Duodenal mucosa (tissue), 2 donors: ENCODE data around the gene FBXL14.
"Not testable (repeated sequence)": the region's sequence is repeated elsewhere in the genome, so short reads cannot be mapped to it uniquely, and the experiment has no call there.

Experiments used
- H3K27ac ChIP-seq: one replicate; pipeline ENCODE4 v1.7.0; 2013; ENCODE audit warnings: low read depth, low read length
- H3K27me3 ChIP-seq, 2 donors: one replicate each; pipeline ENCODE4 v1.7.0; 2013; ENCODE audit warnings: low read length in 2 of 2, control low read depth in 1 of 2; ENCODE audit not compliant: insufficient read depth in 2 of 2, control insufficient read depth in 1 of 2
- H3K36me3 ChIP-seq, 2 donors: one replicate each; pipeline ENCODE4 v1.7.0; 2013; ENCODE audit warnings: low read length in 2 of 2, control low read depth in 1 of 2; ENCODE audit not compliant: insufficient read depth in 2 of 2, control insufficient read depth in 1 of 2
- H3K4me1 ChIP-seq, 2 donors: one replicate each; pipeline ENCODE4 v1.7.0; 2013; ENCODE audit warnings: low read length in 2 of 2, control low read depth in 1 of 2; ENCODE audit not compliant: insufficient read depth in 2 of 2, control insufficient read depth in 1 of 2
- H3K4me3 ChIP-seq, 2 donors: one replicate each; pipeline ENCODE4 v1.7.0; 2013; ENCODE audit warnings: low read length in 2 of 2, low read depth in 1 of 2
- H3K9ac ChIP-seq, 2 donors: one replicate each; pipeline ENCODE4 v1.7.0; 2013; ENCODE audit warnings: low read length in 2 of 2, low read depth in 1 of 2
- H3K9me3 ChIP-seq, 2 donors: one replicate each; pipeline ENCODE4 v1.7.0; 2013; ENCODE audit warnings: low read length in 2 of 2, control low read depth in 1 of 2; ENCODE audit not compliant: control insufficient read depth in 1 of 2

FBXL14 gene

GRCh38 chr12:1573960-1574864 lies 20.2 kb downstream of the FBXL14 start:
- Histone ChIP-seq H3K9me3 (no peaks in the 10 kb centered on the region), H3K4me1 (peaks cover 8 to 16% of the 10 kb centered on the region in 2 donors), H3K27ac (no peak overlapping the region), H3K4me3 (no peak overlapping the region), H3K9ac (no peak overlapping the region), H3K36me3 (no peaks in the 10 kb centered on the region), H3K27me3 (no peaks in the 10 kb centered on the region)

GRCh38 chr12:1572731-1573130 lies 21.6 kb downstream of the FBXL14 start:
- H3K27me3 ChIP-seq = no peaks in the 10 kb centered on the region
- no peak overlapping the region for H3K4me3 ChIP-seq
- peaks cover 7 to 16% of the 10 kb centered on the region in 2 donors for H3K4me1 ChIP-seq
- no peaks in the 10 kb centered on the region for H3K9me3 ChIP-seq
- no peaks in the 10 kb centered on the region for H3K36me3 ChIP-seq
- no peak overlapping the region for H3K27ac ChIP-seq
- no peak overlapping the region for H3K9ac ChIP-seq

GRCh38 chr12:1567852-1568251 lies 26.5 kb downstream of the FBXL14 start:
- H3K9ac ChIP-seq = no peak overlapping the region
- H3K27me3 ChIP-seq = no peaks in the 10 kb centered on the region
- H3K36me3 ChIP-seq = peaks cover 0 to 3% of the 10 kb centered on the region in 2 donors
- H3K9me3 ChIP-seq = no peaks in the 10 kb centered on the region
- no peak overlapping the region for H3K4me3 ChIP-seq
- no peaks in the 10 kb centered on the region for H3K4me1 ChIP-seq
- H3K27ac ChIP-seq = no peak overlapping the region

GRCh38 chr12:1566449-1567135 lies 27.8 kb downstream of the FBXL14 start:
- no peak overlapping the region for H3K9ac ChIP-seq
- no peaks in the 10 kb centered on the region for H3K4me1 ChIP-seq
- H3K9me3 ChIP-seq = no peaks in the 10 kb centered on the region
- no peak overlapping the region for H3K4me3 ChIP-seq
- H3K27me3 ChIP-seq = no peaks in the 10 kb centered on the region
- H3K36me3 ChIP-seq = peaks cover 0 to 3% of the 10 kb centered on the region in 2 donors
- H3K27ac ChIP-seq = no peak overlapping the region

- peaks cover 0 to 3% of the 10 kb centered on the region in 2 donors for H3K36me3 ChIP-seq
- H3K27me3 ChIP-seq = no peaks in the 10 kb centered on the region
- H3K27ac ChIP-seq = no peak overlapping the region
- no peak overlapping the region for H3K9ac ChIP-seq
- H3K4me1 ChIP-seq = no peaks in the 10 kb centered on the region
- H3K9me3 ChIP-seq = no peaks in the 10 kb centered on the region
- no peak overlapping the region for H3K4me3 ChIP-seq
Measured at GRCh38 chr12:1565172-1565571, 29.2 kb downstream of the FBXL14 start.

- Histone ChIP-seq H3K27me3 (no peaks in the 10 kb centered on the region), H3K4me1 (no peaks in the 10 kb centered on the region), H3K36me3 (peaks cover 0 to 3% of the 10 kb centered on the region in 2 donors), H3K27ac (no peak overlapping the region), H3K9ac (no peak overlapping the region), H3K9me3 (no peaks in the 10 kb centered on the region), H3K4me3 (no peak overlapping the region)
Measured at GRCh38 chr12:1564067-1564466, 30.3 kb downstream of the FBXL14 start.

- peaks cover 0 to 3% of the 10 kb centered on the region in 2 donors for H3K36me3 ChIP-seq
- no peak overlapping the region for H3K27ac ChIP-seq
- H3K4me1 ChIP-seq = no peaks in the 10 kb centered on the region
Measured at GRCh38 chr12:1562813-1563407, 31.5 kb downstream of the FBXL14 start.

GRCh38 chr12:1560704-1561103 lies 33.7 kb downstream of the FBXL14 start:
- H3K4me3 ChIP-seq = no peak overlapping the region
- no peaks in the 10 kb centered on the region for H3K4me1 ChIP-seq
- H3K9me3 ChIP-seq = no peaks in the 10 kb centered on the region
- H3K36me3 ChIP-seq = peaks cover 0 to 3% of the 10 kb centered on the region in 2 donors
- no peaks in the 10 kb centered on the region for H3K27me3 ChIP-seq
- no peak overlapping the region for H3K9ac ChIP-seq
- no peak overlapping the region for H3K27ac ChIP-seq

More at GRCh38 chr12:1562813-1563407, 31.5 kb downstream of the FBXL14 start:
- Histone ChIP-seq H3K27me3 (no peaks in the 10 kb centered on the region), H3K9ac (no peak overlapping the region), H3K4me3 (no peak overlapping the region), H3K9me3 (no peaks in the 10 kb centered on the region)

- Histone ChIP-seq H3K4me1 (no peaks in the 10 kb centered on the region), H3K36me3 (no peaks in the 10 kb centered on the region), H3K9me3 (no peaks in the 10 kb centered on the region), H3K27ac (no peak overlapping the region), H3K27me3 (no peaks in the 10 kb centered on the region), H3K9ac (no peak overlapping the region), H3K4me3 (no peak overlapping the region)
Measured at GRCh38 chr12:1559676-1560091, 34.7 kb downstream of the FBXL14 start.

GRCh38 chr12:1558108-1558507 lies 36.3 kb downstream of the FBXL14 start:
- H3K27ac ChIP-seq, H3K27me3 ChIP-seq, H3K4me1 ChIP-seq, H3K4me3 ChIP-seq, H3K9me3 ChIP-seq, H3K9ac ChIP-seq, H3K36me3 ChIP-seq: not testable (repeated sequence)
